ENCODE data around the gene PLEKHG5.

PLEKHG5 gene

DNA sequence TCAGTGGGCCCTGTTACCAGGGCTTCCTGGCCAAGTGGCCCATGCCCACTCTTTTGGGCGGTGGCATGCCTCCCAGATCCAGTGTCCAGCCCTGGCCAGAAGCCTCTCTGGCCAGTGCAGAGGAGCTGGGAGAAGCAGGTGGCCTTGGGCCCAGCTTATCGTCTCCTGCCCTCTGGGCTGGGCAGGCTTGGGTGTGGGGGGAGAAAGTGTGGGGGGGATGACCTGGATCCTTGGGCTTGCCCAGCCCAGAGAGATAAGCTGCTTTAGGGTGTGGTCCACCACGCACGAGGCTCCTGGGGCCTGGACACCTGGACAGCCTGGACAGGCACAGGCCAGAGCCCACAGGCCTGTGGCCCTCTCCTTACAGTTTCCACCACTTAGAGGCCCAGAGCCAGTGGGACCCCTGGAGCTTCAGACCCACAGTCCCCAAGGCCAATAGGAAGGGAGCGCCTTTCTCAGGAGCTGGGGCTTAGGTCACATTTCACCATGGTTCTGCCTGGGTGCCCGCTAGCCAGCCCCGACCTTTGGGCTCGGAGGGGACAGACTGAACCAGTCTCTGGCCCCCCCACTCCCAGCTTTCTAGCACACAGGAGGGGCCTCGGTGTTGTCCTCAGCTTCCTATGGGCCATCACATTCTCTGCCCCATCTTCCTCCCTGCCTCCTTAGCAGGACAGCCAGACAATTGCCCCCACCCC is 65.0 kb downstream of the PLEKHG5 start:
- DNase-seq (ENCODE audit: low read depth): no peak

DNA sequence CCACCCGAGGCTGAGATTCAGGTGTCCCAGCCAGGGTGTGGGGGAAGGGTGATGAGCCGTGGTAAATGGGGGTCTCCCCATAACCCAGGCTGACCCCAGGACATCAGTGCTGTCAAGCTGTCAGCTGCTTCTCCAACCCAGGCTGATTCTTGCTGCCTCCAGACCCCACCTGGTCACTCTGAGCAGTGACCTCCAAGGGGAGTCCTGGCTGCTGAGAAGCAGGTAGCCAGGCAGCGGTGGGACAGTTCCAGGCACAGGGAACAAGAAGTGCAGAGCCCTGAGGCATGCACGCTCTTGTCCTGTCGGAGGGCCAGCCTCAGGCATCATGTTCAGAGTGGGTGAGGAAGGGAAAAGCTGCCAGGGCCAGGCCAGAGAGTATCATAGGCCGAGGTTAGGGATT is 65.8 kb downstream of the PLEKHG5 start:
- no peak for DNase-seq (ENCODE audit: low read depth)

DNA sequence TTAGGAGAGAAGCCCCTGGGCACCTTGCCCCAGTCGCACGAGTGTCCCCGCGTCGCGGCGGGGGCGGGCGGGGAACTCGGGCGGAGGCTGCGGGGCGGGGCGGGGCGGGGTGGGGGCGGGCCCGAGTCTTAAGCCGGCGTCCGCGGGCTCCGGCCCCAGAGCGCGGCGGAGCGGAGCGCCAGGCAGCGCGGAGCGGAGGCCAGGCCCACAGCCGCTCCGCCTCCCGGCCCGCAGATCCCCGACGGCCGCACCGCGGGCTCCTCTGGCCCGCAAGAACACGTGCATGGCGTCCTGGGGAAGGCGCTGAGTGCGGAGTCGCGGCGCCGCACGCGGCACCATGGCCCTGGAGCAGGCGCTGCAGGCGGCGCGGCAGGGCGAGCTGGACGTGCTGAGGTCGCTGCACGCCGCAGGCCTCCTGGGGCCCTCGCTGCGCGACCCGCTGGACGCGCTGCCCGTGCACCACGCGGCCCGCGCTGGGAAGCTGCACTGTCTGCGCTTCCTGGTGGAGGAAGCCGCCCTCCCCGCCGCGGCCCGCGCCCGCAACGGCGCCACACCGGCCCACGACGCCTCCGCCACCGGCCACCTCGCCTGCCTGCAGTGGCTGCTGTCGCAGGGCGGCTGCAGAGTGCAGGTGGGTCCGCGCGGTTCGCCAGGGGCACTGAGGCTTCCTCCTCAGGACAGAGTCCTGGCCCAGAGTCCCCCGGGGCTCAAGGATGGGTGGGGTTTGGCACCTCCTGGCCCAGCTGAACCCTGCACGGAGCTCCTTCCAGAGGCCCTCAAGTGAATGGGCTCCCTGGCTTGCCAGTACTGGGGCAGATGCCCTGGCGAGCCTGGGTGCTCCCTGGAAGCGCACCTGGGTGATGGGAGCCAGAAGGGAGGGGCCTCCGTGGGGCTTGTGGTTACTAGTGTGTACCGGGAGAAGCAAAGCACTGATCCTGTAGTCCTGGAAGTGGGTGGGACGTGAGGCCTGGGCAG is 66.6 kb downstream of the PLEKHG5 start, which contains the start of gene ESPN:
ESPN (plus strand) TSS at position 158 of the 975 bp plus-strand sequence; CDS start at position 338, 180 bp downstream.
- DNase-seq (ENCODE audit: low read depth): no peak

DNA sequence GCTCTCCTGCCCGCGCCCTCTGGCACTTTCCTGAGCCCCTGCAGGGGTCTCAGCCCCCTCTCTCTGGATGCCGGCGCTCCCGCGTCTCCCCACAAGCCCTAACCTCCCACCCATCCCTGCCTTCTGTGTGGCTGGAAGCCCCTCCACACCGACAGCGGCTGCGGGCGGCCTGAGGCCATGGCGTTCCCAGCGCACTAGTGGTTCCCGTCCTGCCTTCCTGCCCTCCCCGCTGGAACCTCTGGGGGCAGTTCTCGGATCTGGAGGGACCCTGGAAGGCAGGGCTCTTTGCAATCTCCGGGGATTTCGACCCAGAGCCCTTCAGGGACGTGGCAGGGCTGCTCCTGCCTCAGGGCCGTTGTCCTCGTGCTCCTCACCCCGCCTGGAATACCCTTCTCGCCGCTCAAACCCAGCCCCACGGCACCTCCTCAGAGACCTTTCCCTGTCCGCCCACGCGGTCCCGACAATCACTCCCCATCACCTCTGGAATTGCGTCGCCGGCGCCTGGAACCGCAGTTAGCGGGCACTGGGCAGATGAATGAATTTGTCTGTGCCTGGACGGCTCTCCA is 67.4 kb downstream of the PLEKHG5 start:
- DNase-seq (ENCODE audit: low read depth): no peak

DNA sequence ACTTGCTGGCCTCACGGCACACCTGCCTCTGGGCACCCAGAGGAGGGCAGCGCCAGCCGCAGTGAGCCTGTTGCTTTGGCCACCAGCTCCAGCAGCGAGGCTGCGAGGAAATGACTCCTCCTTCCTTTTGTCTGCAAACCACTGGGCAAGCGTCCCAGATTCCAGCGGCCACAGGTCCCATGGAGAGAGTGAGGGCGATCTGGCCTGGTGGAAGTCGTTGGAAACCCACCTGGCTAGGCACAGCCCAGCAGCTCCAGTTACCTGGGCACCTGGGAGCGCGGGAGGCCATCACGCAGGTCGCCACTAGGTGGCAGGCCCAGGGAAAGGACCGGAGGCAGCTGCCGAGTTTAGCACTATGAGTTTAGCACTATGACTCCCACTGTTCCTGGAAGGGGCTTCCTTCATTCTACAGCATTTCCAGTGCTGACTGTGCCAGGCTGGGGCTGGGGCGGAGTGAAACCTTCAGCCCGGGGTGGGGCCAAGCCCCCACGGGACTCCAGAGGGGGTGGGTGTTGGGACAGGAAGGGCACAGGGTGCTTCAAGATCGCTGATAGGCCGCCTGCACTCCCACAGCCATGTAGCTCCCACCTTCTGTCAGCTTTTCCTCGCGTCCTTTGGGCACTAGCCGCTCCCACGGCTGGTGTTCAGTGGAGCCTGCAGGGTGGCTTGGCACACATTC is 68.0 kb downstream of the PLEKHG5 start:
- peak; percentile 38 for DNase-seq (ENCODE audit: low read depth)

DNA sequence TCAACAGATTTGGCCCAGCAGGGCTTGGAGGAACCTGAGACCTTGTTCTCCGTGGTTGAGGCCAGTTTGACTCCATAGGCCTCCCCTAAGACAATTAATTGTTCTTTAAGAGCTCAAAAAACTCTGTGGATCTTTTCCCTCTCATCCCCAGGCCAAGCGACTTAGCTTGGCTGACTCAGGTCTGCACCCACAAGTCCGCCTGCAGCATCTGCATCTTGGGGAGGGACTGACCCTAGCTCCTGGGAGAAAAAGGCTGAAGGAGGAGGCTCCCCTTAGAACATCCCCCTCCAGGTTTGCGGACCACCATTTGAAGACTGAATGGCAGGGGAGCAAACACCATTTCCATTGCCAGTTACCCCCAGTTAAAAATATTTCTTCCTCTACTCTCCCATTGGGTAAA is 70.2 kb downstream of the PLEKHG5 start:
- no peak for DNase-seq (ENCODE audit: low read depth)

DNA sequence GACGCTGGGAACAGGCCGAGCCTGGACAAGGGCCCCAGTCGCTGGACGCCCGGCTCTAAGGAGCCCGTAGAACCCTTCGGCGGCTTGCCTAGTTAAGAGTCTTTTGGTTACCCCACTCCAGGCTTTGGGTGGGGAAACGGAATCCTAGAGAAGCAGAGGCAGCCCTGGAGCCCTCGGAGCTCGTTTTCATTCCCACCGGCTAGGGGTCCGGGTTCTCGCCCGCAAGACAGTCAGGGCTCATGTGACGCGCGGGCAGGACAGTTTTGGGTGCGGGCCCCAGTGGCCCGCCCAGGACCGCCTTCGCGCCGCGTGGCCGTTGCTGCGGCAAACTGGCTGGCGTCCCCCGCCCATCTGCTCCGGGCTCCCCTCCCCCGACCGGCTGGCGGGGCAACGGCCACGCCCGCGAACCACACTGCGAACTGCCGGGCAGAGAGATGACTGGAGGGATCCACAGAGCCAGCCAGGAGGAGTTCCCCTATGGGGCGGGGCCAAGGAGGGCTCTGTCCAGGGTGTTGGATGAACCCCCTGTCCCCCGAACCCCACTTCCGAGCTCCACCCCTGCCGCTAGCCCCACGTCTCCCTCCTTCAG is 70.9 kb downstream of the PLEKHG5 start:
- DNase-seq (ENCODE audit: low read depth): no peak

DNA sequence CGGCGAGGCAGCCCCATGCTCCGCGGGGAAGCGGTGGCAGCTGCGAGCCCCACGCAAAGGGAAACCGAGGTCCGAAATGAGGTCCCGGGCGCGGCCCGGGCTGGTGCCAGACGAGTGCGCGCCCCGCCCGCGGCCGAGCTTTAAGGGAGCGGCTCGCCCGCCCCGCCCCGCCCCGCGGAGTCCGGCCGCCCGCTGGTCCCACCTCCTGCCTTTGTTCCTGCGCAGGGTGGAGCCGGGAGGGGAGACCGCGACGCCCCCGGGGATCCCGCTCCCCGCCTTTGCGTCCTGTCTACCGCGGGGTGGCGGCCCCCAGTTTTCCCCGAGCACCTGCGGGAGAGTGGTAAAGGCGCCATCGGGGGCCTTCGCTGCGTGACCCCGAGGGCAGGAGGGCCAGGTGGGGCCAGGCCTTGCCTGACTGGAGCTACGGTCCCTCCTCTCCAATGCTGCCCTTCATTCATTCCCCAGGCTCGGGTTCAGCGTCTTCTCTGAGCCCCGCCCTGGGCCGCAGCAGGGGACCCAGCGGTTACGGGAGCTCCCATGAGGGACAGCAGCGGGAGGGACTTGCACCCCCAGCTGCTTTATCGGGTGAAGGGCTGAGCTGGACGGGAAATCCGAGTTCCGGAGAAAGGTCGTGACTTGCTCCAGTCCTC is 71.5 kb downstream of the PLEKHG5 start, which contains the start of gene HES2:
HES2 (minus strand) TSS at position 116 of the 650 bp plus-strand sequence; CDS start at position 17, 99 bp downstream.
- DNase-seq (ENCODE audit: low read depth): no peak

DNA sequence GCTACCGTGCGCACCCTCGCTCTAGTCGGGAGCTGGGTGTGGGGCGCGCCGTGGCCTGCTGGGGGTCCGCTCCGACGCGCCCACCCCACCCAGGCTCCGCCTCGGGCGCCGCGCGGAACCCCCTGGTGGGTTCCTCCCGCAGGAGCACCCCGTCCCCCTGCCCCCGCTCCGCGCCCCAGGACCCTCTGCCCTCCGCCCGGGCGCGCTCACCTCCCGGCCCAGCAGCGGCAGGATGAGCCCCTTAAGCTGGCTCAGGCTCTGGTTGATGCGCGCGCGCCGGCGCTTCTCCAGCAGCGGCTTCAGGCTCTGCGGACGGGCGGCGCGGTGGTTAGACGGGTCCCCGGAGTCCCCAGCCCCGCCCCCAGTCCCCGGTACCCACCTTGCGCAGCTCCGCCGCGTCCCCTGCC is 72.1 kb downstream of the PLEKHG5 start:
- no peak for DNase-seq (ENCODE audit: low read depth)

DNA sequence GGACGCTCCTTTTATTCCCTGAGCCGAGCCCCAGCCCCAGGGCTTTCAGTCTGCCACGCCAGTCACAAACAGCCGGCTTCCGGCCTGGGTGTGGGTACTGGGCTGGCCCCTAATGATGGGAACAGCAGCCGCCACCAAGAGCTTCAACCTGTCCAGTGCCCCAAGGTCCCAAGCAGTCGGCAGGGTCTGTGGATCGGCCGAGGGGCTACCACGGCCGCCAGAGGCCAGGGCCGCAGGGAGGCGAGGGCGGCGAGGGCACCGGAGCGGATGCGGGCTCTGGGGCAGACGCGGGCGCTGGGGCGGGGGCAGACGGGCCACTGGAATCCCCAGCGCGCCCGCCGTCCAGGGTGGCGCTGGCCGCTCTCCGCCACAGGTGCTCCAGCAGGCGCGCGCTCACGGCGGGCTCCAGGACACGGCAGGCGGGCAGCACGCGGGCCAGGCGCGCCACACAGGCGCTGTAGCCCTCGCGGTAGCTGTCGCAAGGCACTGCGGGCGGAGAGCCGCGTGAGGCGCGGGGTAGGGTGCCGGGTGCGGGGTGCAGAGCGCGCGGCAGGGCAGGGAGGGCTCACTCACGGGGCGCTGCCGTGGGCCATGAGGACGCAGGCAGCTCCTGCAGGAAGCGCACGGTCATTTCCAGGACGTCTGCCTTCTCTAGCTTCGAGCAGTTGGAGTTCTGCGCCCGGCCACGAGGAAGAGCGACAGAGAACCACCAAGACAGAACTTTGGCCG is 72.6 kb downstream of the PLEKHG5 start:
- no peak for DNase-seq (ENCODE audit: low read depth)

DNA sequence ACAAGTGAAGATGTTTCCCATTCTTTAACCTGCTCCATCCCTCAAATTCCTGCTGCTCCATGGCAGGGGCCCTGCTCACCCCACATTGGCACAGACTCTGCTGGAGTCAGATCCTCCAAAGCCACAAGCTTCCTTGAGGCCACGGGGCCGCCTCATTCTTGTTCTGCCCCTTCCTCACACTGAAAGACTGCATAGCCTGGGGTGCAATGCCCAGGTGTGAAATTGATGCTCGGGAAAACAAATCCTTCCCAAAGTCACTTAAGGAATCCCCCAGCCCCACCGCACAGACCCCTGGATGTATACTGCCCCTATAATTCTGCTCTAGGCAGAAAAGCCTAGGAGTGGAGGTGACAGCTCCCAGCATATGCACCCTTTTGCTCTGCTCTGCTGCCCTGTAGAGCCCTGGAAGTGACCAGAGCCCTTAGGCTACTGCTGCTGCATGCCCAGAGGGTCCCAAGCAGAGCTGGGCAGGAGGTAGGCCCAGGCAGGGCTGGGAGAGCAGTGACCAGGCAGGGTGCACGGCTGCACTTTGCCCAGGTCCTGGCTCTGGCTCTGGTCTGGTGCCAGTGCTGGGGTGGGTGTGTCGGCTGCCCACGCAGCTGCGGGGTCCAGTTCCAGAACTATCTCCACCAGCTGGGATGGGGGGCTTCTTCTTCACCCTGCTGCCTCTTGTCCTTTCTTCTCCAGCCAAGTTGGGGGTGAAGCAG is 73.4 kb downstream of the PLEKHG5 start:
- DNase-seq (ENCODE audit: low read depth): no peak
